CD4-positive, alpha-beta T cell treated with Interleukin-15 for 1 hour (primary cell): ENCODE results near the gene BRCA2.

ENCODE experiments used
- DNase-seq: peaks from one replicate; pipeline ENCODE4 v3.0.0-alpha.2; 2020

The BRCA2 gene, protein sequence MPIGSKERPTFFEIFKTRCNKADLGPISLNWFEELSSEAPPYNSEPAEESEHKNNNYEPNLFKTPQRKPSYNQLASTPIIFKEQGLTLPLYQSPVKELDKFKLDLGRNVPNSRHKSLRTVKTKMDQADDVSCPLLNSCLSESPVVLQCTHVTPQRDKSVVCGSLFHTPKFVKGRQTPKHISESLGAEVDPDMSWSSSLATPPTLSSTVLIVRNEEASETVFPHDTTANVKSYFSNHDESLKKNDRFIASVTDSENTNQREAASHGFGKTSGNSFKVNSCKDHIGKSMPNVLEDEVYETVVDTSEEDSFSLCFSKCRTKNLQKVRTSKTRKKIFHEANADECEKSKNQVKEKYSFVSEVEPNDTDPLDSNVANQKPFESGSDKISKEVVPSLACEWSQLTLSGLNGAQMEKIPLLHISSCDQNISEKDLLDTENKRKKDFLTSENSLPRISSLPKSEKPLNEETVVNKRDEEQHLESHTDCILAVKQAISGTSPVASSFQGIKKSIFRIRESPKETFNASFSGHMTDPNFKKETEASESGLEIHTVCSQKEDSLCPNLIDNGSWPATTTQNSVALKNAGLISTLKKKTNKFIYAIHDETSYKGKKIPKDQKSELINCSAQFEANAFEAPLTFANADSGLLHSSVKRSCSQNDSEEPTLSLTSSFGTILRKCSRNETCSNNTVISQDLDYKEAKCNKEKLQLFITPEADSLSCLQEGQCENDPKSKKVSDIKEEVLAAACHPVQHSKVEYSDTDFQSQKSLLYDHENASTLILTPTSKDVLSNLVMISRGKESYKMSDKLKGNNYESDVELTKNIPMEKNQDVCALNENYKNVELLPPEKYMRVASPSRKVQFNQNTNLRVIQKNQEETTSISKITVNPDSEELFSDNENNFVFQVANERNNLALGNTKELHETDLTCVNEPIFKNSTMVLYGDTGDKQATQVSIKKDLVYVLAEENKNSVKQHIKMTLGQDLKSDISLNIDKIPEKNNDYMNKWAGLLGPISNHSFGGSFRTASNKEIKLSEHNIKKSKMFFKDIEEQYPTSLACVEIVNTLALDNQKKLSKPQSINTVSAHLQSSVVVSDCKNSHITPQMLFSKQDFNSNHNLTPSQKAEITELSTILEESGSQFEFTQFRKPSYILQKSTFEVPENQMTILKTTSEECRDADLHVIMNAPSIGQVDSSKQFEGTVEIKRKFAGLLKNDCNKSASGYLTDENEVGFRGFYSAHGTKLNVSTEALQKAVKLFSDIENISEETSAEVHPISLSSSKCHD (N-terminal part only)

DNA sequence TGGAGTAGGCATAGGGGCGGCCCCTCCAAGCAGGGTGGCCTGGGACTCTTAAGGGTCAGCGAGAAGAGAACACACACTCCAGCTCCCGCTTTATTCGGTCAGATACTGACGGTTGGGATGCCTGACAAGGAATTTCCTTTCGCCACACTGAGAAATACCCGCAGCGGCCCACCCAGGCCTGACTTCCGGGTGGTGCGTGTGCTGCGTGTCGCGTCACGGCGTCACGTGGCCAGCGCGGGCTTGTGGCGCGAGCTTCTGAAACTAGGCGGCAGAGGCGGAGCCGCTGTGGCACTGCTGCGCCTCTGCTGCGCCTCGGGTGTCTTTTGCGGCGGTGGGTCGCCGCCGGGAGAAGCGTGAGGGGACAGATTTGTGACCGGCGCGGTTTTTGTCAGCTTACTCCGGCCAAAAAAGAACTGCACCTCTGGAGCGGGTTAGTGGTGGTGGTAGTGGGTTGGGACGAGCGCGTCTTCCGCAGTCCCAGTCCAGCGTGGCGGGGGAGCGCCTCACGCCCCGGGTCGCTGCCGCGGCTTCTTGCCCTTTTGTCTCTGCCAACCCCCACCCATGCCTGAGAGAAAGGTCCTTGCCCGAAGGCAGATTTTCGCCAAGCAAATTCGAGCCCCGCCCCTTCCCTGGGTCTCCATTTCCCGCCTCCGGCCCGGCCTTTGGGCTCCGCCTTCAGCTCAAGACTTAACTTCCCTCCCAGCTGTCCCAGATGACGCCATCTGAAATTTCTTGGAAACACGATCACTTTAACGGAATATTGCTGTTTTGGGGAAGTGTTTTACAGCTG is at the start of gene BRCA2, which contains the start of gene ZAR1L:
TSS of gene BRCA2 (plus strand) at position 271 of the 790 bp plus-strand sequence. CDS start 953 bp downstream, outside the sequence.
TSS of gene ZAR1L (minus strand) at position 126 of the 790 bp plus-strand sequence. CDS start 3,438 bp downstream, outside the sequence.
- peak; percentile 88 for DNase-seq

- DNase-seq: no peak
Observed at GRCh38 chr13:32265726-32266125, 49.6 kb upstream of the BRCA2 start.

- DNase-seq: no peak
Observed at GRCh38 chr13:32266130-32266529, 49.2 kb upstream of the BRCA2 start.

DNA sequence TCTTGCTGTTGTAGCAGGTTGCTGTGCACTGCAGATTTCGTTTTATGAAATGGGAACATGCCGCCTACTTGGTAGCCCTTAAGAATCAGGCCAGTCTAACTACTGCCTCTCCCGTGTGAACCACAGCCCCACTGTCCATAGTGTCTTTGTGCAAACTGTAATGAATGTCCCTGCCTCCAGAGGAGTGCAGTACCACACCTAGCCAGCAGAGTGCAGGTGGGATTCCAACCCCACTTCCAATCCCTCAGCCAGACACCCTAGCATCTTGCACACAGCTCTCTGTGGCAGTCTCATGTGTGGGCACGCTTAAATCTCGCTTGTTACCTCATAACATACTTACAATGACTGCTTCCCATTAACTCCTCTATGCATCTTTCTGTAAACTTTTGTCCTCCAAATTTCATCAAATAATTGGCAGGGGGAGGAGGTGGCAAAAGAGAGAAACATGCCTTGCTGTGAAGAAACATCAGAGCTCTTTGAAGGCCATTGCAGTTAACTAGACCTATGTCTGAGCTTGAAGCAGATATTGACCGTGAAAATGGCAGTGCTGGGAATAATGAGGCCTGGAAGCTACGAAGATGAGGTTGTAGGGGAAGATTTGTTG is 47.4 kb upstream of the BRCA2 start:
- DNase-seq: peak; percentile 20

DNA sequence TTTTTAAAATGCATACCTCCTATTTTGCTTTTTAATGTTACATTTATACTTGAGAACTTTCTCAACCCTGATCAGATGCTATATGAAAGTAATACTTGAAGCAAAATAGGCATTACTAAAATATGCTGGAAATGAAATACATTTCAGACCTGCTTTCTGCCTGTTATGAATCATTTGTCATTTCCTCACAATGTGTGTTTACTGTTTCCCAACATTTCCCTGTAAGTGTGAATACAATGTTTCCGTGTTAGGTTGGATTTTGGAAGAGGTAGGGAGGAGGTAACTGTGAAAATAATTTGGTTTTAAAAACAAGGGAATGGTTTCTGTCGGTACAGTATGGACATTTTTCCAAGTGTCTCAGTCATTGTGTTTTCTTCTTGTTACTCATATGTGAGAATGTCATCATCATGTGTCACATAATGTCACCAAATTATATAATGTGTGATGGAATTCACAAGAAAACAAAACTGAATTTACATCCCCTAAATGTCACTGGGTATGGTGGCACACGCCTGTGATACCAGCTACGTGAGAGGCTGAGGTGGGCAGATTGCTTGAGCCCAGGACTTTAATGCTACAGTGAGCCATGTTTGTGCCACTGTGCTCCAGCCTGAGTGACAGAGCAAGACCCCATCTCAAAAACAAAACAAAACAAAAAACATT is 43.2 kb upstream of the BRCA2 start:
- DNase-seq: no peak

- DNase-seq: no peak
Observed at GRCh38 chr13:32277839-32278238, 37.5 kb upstream of the BRCA2 start.

- DNase-seq: no peak
Observed at GRCh38 chr13:32278426-32278825, 36.9 kb upstream of the BRCA2 start.

GRCh38 chr13:32281096-32281495 is 34.2 kb upstream of the BRCA2 start:
- no peak for DNase-seq

DNA sequence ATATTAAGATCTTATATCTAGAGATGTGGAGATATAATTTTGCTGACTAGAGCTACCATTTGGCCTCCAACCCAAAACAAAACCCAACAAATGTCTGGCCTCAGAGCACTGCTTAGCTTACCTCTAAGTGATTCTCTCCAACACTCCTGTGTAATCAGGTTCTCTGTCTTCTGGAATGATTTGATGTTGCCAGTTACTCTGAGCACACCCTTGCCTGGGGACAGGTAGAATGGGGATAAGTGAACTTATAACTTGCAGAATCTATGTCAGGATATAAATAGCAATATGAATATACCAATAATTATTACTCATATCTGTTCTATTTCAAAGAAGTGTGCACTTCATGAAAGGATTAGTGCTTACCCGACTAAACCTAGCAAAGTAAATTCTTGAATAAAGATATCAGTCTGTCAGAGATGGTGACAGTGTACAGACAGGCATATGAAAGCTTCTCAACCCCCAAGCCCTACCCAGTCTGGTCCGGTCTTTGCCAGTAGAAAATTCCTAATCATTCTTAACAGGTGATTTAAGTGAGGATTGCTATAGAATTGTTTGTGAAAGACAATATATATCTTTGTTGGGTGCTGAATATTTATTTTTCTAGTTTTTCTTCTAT is 33.1 kb upstream of the BRCA2 start:
- DNase-seq: no peak

- no peak for DNase-seq
Observed at GRCh38 chr13:32284927-32285632, 30.2 kb upstream of the BRCA2 start.

DNA sequence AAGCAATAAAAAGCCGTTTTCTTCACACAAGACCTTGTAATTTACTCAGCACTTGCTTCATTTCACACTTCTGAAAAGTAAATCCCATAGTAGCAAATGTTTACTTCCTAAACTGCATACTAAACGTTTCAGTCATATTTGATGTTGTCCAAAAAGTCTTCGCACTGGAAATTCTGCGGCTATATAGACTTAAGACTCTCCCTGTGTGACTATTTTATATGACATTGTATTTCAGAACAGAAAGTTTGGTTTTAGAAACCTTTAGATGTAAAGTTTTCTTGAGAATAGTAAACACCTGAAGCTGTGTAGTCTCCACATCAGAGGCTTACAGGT is 29.7 kb upstream of the BRCA2 start:
- DNase-seq: no peak

- no peak for DNase-seq
Observed at GRCh38 chr13:32297206-32297605, 18.1 kb upstream of the BRCA2 start.

DNA sequence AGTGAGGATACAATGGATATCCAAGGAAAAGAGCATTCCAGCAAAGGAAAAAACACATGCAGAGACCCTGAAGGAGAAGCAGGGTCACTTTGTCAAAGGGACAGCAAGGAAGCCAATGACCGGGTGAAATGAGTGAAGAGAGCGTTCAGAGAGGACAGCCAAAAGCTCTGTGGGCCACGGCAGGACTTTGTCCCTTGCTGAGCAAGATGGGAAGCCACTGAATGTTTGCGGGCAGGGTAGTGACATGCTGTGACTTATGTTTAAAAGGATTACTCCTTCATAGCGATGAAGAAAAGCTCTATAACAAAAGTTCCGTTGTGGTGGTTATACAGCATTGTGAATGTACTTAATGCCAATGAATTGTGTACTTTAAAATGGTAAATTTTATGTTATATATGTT is 16.6 kb upstream of the BRCA2 start:
- no peak for DNase-seq

- no peak for DNase-seq
Observed at GRCh38 chr13:32299893-32300292, 15.4 kb upstream of the BRCA2 start.

- DNase-seq: no peak
Observed at GRCh38 chr13:32300406-32300805, 14.9 kb upstream of the BRCA2 start.

DNA sequence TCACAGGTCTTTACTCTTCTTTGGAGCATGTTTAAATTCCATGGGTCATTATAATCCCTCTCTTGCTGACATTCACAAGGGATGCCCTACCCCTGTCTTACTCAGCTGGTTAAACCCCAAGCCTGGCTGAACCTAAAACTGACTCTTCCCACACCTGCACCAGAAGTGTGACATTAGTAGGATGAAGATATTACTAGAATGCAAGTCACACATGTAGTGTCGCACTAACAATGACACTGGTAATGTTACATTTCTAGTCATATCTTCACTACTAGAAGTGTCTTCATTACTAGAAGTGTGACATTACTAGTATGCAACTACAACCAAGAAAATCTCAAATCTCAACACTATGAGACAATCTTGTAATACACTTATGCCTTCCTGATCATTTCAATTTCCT is 14.4 kb upstream of the BRCA2 start:
- DNase-seq: no peak

GRCh38 chr13:32302461-32302860 is 12.8 kb upstream of the BRCA2 start:
- no peak for DNase-seq

GRCh38 chr13:32305646-32306045 is 9.7 kb upstream of the BRCA2 start:
- no peak for DNase-seq

GRCh38 chr13:32309312-32310133 is 5.8 kb upstream of the BRCA2 start:
- peak; percentile 17 for DNase-seq
